Progenitor cell of endocrine pancreas (in vitro differentiated cells): ENCODE results near the gene EZH1. TPM values are rescaled to one million over a fixed set of nuclear protein-coding genes. Genes with fewer than 3 reads are reported as not detected.

ENCODE experiments used
- DNase-seq: peaks from one replicate; pipeline ENCODE4 v3.0.0; 2021; ENCODE audit warnings: low spot score; ENCODE audit not compliant: unreplicated experiment
- H3K27ac Mint-ChIP-seq: 2 replicates; pipeline ENCODE4 v1.8.0; 2021; ENCODE audit warnings: mild to moderate bottlenecking, moderate library complexity, mixed read lengths
- H3K27me3 Mint-ChIP-seq: 2 replicates; pipeline ENCODE4 v1.8.0; 2021; ENCODE audit warnings: mixed read lengths
- H3K36me3 Mint-ChIP-seq: 2 replicates; pipeline ENCODE4 v1.8.0; 2022; ENCODE audit warnings: mixed read lengths; ENCODE audit not compliant: insufficient read depth
- H3K4me1 Mint-ChIP-seq: 2 replicates; pipeline ENCODE4 v1.8.0; 2021; ENCODE audit warnings: low read depth, mixed read lengths
- H3K4me3 Mint-ChIP-seq: 2 replicates; pipeline ENCODE4 v1.8.0; 2021; ENCODE audit warnings: low read depth, mild to moderate bottlenecking, moderate library complexity, mixed read lengths
- H3K9me3 Mint-ChIP-seq: 2 replicates; pipeline ENCODE4 v1.8.0; 2021; ENCODE audit warnings: low read depth, mixed read lengths
- total RNA-seq: library from RNA; stranded (reverse); gene quantifications from 2 replicates; pipeline ENCODE4 v1.2.1, GENCODE V29; 2021
- TF ChIP-seq, protein P1 (sequence below): fragments of 200-600 bp; sonication (generic); IDR thresholded peaks from one replicate; pipeline ENCODE4 v1.5.0; 2021; ENCODE audit warnings: antibody characterized with exemption, mild to moderate bottlenecking; ENCODE audit not compliant: unreplicated experiment

EZH1 gene
- total RNA-seq, 1 donor from 2014 or later = 31.9 TPM

DNA sequence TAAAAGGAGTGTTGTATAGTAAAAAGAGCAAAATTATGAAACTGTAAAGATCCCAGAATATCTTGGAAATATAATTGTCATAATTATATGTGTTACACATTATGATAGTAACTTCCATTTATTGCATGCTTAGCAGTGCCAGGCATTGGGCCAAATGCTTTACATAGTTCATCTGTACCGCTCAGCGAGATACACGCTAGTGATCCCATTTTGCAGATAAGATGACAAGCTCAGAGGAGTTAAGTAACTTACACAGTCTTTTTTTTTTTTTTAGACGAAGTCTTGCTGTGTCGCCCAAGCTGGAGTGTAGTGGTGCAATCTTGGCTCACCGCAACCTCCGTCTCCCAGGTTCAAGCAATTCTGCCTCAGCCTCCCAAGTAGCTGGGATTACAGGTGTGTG, 6.8 kb upstream of the EZH1 start:
- Mint-ChIP-seq H3K27me3 (peaks cover 21% of the 10 kb centered on the region), H3K27ac (no peak overlapping the region), H3K9me3 (no peaks in the 10 kb centered on the region), H3K4me3 (no peak overlapping the region), H3K36me3 (no peaks in the 10 kb centered on the region), H3K4me1 (peaks cover 4% of the 10 kb centered on the region)
- DNase-seq = no peak
- TF ChIP-seq, protein P1, sequence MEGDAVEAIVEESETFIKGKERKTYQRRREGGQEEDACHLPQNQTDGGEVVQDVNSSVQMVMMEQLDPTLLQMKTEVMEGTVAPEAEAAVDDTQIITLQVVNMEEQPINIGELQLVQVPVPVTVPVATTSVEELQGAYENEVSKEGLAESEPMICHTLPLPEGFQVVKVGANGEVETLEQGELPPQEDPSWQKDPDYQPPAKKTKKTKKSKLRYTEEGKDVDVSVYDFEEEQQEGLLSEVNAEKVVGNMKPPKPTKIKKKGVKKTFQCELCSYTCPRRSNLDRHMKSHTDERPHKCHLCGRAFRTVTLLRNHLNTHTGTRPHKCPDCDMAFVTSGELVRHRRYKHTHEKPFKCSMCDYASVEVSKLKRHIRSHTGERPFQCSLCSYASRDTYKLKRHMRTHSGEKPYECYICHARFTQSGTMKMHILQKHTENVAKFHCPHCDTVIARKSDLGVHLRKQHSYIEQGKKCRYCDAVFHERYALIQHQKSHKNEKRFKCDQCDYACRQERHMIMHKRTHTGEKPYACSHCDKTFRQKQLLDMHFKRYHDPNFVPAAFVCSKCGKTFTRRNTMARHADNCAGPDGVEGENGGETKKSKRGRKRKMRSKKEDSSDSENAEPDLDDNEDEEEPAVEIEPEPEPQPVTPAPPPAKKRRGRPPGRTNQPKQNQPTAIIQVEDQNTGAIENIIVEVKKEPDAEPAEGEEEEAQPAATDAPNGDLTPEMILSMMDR = no peak

DNA sequence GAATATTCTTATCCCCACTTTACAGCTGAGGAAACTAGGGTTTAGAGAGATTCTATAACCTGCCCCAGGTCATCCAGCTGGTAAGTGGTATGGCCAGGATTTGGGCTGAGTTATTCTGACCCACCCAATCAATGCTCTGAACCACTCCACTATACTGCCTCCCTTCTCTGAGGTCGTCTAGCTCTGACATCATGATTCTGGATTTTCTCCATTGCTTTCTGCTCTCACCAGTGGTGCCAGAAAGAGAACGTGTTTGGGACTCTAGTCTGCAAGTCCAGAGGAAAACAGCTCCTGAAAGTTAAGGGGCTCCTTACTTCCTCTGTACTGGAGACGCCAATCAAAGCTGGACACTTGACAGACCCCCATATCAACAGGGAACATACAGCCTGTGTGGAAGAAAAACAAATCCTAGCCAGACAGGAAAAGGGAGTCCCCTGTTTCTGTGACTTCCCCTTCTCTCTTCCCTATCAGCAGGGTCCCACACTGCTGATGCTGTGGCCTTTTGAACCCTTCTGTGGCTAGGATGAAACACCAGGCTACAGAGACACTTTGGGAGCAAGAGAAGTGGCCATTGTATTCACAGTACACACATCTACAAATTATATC, 6.0 kb upstream of the EZH1 start:
- no peak overlapping the region for H3K27ac Mint-ChIP-seq
- no peaks in the 10 kb centered on the region for H3K9me3 Mint-ChIP-seq
- H3K4me1 Mint-ChIP-seq = peaks cover 4% of the 10 kb centered on the region
- H3K36me3 Mint-ChIP-seq = no peaks in the 10 kb centered on the region
- H3K27me3 Mint-ChIP-seq = peaks cover 22% of the 10 kb centered on the region
- no peak for DNase-seq
- no peak overlapping the region for H3K4me3 Mint-ChIP-seq
- TF ChIP-seq, protein P1 = no peak

DNA sequence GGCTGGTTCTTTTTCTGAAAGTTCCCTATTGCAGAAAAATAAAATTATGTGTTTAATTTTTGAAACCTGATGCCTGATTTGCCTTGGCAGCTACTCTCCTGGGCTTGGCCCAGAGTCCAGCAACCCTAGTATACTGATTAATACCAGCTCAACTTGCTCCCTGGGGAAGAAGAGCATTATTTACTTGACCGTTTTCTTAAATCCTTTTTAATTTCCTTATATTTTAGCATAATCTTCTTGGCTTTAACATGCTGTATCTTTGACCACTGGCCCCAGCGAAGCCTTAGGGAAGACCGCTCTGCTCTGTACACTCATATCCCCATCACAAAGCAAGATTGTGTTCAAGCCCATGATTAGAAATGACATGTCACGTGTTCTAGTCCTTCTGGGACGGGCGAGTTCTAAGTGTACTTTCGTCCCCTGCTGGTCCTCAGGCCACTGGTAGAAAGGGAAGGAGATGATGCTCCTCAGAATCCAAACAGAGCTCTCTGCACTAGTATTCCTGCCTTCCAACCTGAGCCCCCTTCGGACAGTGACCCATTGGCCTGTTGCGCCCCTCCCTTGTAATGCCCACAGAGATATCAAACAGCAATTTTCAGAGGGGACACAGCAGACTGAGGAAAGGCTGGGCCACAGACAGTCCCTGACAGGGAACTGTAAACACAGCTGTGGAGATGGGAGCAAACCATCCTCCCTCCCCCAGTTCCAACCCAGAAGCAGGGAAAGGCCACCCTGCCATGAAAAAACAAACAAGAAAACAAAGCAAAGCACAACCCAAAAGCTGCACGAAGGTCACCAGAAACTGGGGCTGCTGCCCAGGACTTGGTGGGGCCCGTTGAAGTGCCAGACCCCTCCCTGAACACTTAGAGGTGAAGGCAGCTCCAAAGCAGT, 4.3 kb upstream of the EZH1 start:
- no peak overlapping the region for H3K27ac Mint-ChIP-seq
- no peaks in the 10 kb centered on the region for H3K36me3 Mint-ChIP-seq
- DNase-seq = no peak
- peaks cover 12% of the 10 kb centered on the region for H3K27me3 Mint-ChIP-seq
- peaks cover 7% of the 10 kb centered on the region for H3K4me1 Mint-ChIP-seq
- peaks cover 5% of the 10 kb centered on the region for H3K9me3 Mint-ChIP-seq
- TF ChIP-seq, protein P1 = no peak
- H3K4me3 Mint-ChIP-seq = no peak overlapping the region

DNA sequence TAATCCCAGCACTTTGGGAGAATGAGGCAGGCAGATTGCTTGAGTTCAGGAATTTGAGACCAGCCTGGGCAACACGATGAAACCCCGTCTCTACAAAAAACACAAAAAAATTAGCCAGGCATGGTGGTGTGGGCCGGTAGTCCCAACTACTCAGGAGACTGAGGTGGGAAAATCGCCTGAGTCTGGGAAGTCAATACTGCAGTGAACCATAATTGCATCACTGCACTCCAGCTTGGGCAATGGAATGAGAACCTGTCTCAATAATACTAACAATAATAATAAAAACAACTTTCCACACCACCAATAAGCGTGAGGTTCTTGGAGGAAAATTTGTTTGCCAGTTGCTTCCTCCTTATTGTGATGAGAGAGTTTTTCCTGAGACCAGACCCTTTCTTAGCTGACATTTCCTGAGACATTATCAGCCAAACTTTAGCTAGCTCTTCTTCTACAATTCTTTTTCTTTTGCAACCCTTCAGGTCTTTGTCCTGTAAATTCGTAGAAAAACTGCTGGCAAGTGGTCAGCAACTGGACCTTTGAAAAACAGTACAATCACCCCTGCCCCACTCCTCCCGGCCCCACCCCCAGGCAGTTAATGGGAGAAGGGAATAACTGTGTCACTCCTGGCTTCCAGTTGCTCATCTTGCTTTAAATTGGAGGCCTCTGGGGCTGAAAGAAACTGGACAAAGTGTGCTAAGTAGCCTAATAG, 3.5 kb upstream of the EZH1 start:
- DNase-seq = no peak
- Mint-ChIP-seq H3K36me3 (no peaks in the 10 kb centered on the region), H3K27me3 (peaks cover 8% of the 10 kb centered on the region), H3K9me3 (peaks cover 5% of the 10 kb centered on the region), H3K4me1 (peaks cover 14% of the 10 kb centered on the region), H3K27ac (no peak overlapping the region), H3K4me3 (no peak overlapping the region)
- TF ChIP-seq, protein P1 = no peak

DNA sequence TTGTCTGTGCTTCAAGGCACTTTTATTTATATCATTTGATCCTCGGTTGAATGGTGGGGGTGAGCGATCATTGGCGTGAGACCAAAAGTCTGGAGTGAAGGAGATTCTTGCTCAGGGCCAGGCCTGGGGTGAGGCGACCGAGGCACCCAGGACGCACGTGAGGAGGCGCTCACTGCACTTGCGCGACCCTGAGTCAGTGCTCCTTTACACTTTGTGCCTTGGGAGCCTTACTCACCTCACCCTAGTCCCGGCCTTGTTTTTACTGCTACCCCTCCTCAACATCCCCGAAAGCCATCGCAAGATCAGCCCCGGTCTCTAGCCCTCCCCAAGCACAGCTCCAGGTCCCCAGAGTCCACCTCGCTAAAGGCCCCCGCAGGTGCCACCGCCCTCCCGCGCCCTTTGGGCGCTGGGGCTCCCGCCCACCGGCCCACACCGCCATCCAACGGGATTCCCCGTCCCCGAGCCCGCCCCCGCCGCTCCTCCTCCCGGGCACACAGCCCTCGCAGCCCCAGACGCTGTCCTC, 496 bp downstream of the EZH1 start:
- Mint-ChIP-seq H3K4me1 (peaks cover 18% of the 10 kb centered on the region), H3K9me3 (peaks cover 5% of the 10 kb centered on the region), H3K36me3 (no peaks in the 10 kb centered on the region), H3K27ac (peak overlapping the region; percentile 99), H3K4me3 (peak overlapping the region; percentile 89), H3K27me3 (peaks cover 3% of the 10 kb centered on the region)
- TF ChIP-seq, protein P1 = peak; percentile 8
- no peak for DNase-seq
